Measurements from ENCODE around the gene MPP3.

Gene MPP3

GRCh38 chr17:43840814-43841213, 7.9 kb upstream of the MPP3 start:
- Histone ChIP-seq H4K20me1 (ENCODE audit: insufficient read depth, low read length) (0 out of 2 replicates have a peak, but pooled peaks cover 4% of the 10 kb centered on the region), H3K36me3 (ENCODE audit: insufficient read depth, low read length) (no peaks in the 10 kb centered on the region), H2AFZ (ENCODE audit: low read depth, low read length) (no peak overlapping the region), H3K79me2 (ENCODE audit: insufficient read depth, low read length) (no peaks in the 10 kb centered on the region), H3K27me3 (ENCODE audit: insufficient read depth, low read length, poor library complexity) (peaks cover 11% of the 10 kb centered on the region), H3K4me3 (ENCODE audit: low read depth in 1 of 2, low read length in 2 of 2) (no peak overlapping the region), H3K9me3 (ENCODE audit: insufficient read depth, low read length, severe bottlenecking) (no peaks in the 10 kb centered on the region), H3K9ac (ENCODE audit: low read depth, low read length) (no peak overlapping the region), H3K27ac (ENCODE audit: low read length) (no peak overlapping the region), H3K4me1 (ENCODE audit: insufficient read depth, low read length) (no peaks in the 10 kb centered on the region), H3K4me2 (ENCODE audit: insufficient read depth, low read length) (no peak overlapping the region)
- no peak for ATAC-seq (ENCODE audit: insufficient read depth, low read depth)
- DNase-seq = no peak
- TF ChIP-seq EZH2 (IDR thresholded peaks at IDR 0.05; ENCODE audit: borderline replicate concordance, low read depth, low read length, severe bottlenecking) (no peak), CTCF (IDR thresholded peaks at IDR 0.05; ENCODE audit: borderline replicate concordance, extremely low read depth, low read length, poor library complexity, severe bottlenecking) (peak; percentile 25)

GRCh38 chr17:43839670-43840108, 6.7 kb upstream of the MPP3 start:
- no peak overlapping the region for H3K27ac ChIP-seq (ENCODE audit: low read length)
- no peaks in the 10 kb centered on the region for H3K9me3 ChIP-seq (ENCODE audit: insufficient read depth, low read length, severe bottlenecking)
- TF ChIP-seq CTCF (IDR thresholded peaks at IDR 0.05; ENCODE audit: borderline replicate concordance, extremely low read depth, low read length, poor library complexity, severe bottlenecking) (no peak), EZH2 (IDR thresholded peaks at IDR 0.05; ENCODE audit: borderline replicate concordance, low read depth, low read length, severe bottlenecking) (no peak)
- H3K4me2 ChIP-seq (ENCODE audit: insufficient read depth, low read length) = no peak overlapping the region
- no peaks in the 10 kb centered on the region for H3K4me1 ChIP-seq (ENCODE audit: insufficient read depth, low read length)
- H3K79me2 ChIP-seq (ENCODE audit: insufficient read depth, low read length) = no peaks in the 10 kb centered on the region
- DNase-seq (no peak), ATAC-seq (ENCODE audit: insufficient read depth, low read depth) (no peak)
- no peak overlapping the region for H2AFZ ChIP-seq (ENCODE audit: low read depth, low read length)
- H4K20me1 ChIP-seq (ENCODE audit: insufficient read depth, low read length) = 0 out of 2 replicates have a peak, but pooled peaks cover 4% of the 10 kb centered on the region
- H3K4me3 ChIP-seq (ENCODE audit: low read depth in 1 of 2, low read length in 2 of 2) = no peak overlapping the region
- peaks cover 11% of the 10 kb centered on the region for H3K27me3 ChIP-seq (ENCODE audit: insufficient read depth, low read length, poor library complexity)
- no peak overlapping the region for H3K9ac ChIP-seq (ENCODE audit: low read depth, low read length)
- no peaks in the 10 kb centered on the region for H3K36me3 ChIP-seq (ENCODE audit: insufficient read depth, low read length)

- DNase-seq (no peak), ATAC-seq (ENCODE audit: insufficient read depth, low read depth) (no peak)
- no peaks in the 10 kb centered on the region for H3K36me3 ChIP-seq (ENCODE audit: insufficient read depth, low read length)
- H3K9ac ChIP-seq (ENCODE audit: low read depth, low read length) = no peak overlapping the region
- TF ChIP-seq CTCF (IDR thresholded peaks at IDR 0.05; ENCODE audit: borderline replicate concordance, extremely low read depth, low read length, poor library complexity, severe bottlenecking) (no peak), EZH2 (IDR thresholded peaks at IDR 0.05; ENCODE audit: borderline replicate concordance, low read depth, low read length, severe bottlenecking) (no peak)
- H3K9me3 ChIP-seq (ENCODE audit: insufficient read depth, low read length, severe bottlenecking) = no peaks in the 10 kb centered on the region
- H3K79me2 ChIP-seq (ENCODE audit: insufficient read depth, low read length) = no peaks in the 10 kb centered on the region
- no peaks in the 10 kb centered on the region for H4K20me1 ChIP-seq (ENCODE audit: insufficient read depth, low read length)
- no peak overlapping the region for H2AFZ ChIP-seq (ENCODE audit: low read depth, low read length)
- no peaks in the 10 kb centered on the region for H3K4me1 ChIP-seq (ENCODE audit: insufficient read depth, low read length)
- H3K4me2 ChIP-seq (ENCODE audit: insufficient read depth, low read length) = no peak overlapping the region
- H3K4me3 ChIP-seq (ENCODE audit: low read depth in 1 of 2, low read length in 2 of 2) = no peak overlapping the region
- peaks cover 14% of the 10 kb centered on the region for H3K27me3 ChIP-seq (ENCODE audit: insufficient read depth, low read length, poor library complexity)
- no peak overlapping the region for H3K27ac ChIP-seq (ENCODE audit: low read length)
These were observed 1.2 kb upstream of the MPP3 start for GRCh38 chr17:43834106-43834505.
